NCI-H128 (cell line): ENCODE measurements around the gene CPHXL2.

Experiments used
- DNase-seq: peaks from one replicate; lab custom pipeline; 2025; ENCODE audit not compliant: unreplicated experiment; lab: John Stamatoyannopoulos, UW

Gene CPHXL2

DNA sequence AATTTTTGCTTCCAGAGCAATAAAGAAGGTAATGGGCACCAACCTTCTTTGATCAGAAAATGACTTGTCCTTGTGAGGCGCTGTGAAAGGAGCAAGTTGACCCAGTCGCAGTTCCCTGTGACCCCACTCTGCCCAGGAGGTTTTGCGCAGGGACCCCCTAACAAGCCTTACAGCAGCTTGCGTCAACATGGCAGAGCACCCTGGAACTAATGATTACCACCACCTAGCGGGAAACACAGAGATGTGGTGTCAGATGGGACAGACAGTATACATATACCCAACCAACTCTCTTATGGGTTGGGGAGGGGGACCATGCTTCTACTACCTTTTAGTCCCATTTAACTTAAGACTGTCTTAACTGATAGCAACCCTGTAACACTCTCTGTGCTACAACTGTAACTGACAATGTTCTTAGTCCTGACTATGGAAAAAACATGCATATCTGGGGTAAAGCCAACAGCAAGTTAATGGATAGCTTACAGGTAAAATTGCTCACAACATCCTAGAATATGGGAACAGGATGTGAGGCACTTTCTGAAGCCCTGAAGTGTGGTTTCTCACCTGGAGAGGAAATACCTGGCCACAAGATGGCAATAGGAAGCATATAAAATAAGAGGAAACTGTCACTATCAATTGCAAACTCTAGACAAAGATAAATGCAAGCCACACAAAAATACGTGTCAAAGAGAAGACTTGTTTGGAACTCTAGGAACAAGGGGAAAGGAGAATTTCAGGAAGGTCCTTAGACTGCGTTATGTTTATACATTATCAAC, 32.4 kb downstream of the CPHXL2 start:
- no peak for DNase-seq

DNA sequence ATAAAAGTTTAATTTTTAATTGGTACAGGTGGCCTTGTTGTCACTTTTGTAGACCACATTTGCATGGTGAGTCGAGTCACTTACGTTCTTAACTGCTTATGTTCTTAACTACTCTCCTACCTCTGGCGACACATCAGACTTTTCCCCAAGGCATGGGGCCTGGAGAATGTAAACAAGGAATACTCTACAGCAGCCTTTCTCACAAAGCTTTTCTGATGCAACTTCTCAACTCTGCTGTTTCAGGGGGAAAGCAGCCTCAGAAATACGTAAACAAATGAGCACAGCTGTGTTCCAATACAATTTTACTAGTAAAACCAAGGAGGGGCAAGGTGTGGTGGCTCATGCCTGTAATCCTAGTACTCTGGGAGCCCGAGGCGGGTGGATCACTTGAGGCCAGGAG, 36.2 kb downstream of the CPHXL2 start:
- no peak for DNase-seq

DNA sequence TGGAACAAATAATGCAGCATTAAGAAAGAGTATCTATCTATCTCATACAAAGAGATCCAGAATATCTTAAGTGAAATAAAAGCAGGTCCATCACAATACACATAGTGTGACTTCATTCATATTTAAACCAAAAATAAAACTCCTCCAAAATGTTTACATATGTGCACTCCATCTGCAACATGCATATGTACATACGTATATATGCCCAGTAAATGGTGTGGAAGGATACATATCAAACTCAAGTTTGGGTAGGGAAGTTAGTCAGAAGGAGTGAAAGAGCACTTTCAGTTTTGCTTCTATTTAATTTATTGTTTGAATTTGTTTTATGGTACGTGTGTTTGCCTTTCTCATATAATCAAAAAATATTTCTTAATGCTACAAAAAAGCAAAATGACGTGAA, 41.8 kb downstream of the CPHXL2 start:
- no peak for DNase-seq

DNA sequence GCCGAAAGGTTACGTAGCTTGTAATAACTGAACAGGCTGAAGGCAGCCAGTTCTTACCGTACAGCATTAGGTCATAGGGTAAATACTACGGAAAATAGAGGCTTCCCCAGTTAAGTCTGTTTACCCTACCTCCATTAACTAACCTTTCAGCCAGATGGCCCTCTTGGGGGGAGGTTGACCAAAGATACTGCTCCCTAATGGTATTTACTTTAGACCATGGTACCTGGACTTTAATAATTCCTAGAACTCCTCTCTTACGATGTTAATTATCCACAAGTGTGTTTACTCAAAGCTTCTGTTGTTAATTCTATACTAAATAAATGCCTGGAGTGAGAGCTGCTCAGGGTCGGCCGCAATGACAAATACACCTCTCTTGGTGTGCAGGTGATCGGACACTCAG, 44.0 kb downstream of the CPHXL2 start:
- no peak for DNase-seq

DNA sequence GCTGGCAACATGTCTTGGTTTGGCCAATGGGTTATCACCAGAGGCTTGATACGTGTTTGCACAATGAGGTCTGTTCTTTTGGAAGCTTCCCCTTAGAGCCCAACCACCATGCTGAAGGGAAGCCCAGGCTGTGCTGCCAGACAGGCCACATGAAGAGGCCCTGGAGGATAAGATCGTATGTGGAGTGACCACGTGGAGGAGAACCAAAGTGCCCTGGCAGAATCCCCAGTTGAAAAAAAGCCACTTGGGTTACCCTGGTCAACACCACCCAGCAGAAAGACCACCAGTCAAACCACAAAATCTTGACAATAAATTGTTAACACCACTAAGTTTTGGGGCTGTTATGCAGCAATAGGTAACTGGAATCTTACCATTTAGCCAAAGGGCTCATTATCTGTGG, 46.8 kb downstream of the CPHXL2 start:
- DNase-seq = no peak

DNA sequence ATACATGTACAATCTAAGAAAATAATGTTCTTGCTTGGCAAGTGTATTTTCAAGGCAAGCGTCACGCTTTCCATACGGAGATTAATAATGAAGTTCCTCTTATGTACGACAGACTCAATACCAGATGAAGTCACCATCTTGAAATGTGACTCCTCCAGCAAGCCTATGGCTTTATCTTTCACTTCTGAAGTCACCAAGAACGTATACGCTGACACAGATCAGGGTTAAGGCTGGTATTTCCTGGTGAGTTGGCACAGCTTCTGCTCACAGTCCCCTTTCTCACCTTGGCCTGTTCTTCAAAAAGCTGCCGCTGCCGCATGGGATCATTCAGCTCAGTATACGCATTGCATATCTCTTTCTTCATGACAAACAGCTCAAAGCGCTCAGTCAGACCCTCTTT, 47.7 kb downstream of the CPHXL2 start:
- DNase-seq = no peak

DNA sequence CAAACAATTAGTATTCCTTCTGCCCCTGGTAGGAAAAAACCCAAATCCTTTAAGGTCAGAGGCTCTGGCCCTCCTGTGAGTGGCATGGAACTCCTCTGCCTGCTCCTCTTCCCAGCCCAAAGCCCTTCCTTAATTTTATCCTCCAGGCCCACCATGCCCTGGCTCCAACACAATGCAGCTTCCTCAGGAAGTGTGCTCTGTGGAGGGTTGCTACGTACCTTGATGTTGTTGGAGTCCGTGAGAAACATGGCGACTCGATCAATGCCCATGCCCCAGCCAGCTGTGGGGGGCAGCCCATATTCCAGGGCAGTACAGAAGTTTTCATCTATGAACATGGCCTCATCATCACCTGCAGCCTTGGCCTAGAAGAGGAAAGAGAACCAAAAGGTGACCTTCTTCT, 48.5 kb downstream of the CPHXL2 start:
- no peak for DNase-seq

DNA sequence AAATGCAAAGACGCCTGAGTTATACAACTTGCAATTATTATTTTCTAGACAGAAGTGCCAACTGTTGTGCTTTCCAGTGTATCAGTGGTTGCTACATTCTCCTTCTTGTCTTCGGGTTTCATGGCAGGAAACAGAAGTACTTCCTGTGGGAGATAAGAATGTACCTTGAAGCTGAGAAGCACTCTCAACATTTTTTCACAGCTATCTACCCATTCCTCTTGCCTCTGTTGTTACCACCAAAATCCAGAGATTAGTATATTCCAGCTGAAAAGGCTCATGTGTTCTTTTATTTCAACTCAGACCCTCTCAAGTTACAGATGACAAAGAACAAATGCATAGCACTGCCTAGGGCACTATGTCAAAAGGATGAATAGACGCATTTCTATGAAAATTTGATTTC, 49.0 kb downstream of the CPHXL2 start:
- no peak for DNase-seq

DNA sequence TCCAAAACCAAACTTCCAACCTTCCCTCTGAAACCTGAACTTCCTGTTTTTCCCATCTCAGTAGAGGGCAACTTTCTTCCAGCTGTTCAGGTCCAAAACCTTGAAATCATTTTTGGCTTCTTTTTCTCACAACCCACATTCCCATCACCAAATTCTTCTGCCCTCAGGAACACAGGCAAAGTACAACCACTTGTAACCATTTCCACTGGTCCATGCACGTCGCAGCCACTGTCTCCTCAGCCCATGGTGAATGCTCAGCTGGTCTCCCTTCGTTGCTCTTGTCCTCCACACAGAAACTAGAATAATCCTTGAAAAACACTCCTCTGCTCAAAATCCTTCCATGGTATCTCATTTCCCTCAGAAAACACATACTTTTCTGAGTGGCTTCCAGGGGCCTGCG, 50.0 kb downstream of the CPHXL2 start:
- DNase-seq = no peak

DNA sequence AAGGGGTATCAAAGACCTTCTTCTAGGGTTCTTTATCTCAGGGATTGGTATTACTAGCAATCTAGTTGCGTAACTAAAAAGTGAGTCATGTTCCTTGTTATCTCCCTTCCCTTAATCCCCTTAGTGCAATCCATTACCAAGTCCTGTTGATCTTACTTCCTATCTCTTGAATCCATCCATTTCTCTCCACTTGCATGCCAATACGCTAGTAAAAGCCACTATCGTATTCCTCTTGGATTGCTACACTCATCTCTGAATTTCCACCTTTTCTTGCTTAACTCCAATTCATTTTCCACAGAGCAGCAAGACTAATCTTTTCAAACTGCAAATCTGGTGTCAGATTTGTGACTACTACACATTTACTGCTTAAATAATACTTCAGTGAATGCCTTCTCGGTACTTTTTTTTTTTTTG, 51.9 kb downstream of the CPHXL2 start:
- no peak for DNase-seq

DNA sequence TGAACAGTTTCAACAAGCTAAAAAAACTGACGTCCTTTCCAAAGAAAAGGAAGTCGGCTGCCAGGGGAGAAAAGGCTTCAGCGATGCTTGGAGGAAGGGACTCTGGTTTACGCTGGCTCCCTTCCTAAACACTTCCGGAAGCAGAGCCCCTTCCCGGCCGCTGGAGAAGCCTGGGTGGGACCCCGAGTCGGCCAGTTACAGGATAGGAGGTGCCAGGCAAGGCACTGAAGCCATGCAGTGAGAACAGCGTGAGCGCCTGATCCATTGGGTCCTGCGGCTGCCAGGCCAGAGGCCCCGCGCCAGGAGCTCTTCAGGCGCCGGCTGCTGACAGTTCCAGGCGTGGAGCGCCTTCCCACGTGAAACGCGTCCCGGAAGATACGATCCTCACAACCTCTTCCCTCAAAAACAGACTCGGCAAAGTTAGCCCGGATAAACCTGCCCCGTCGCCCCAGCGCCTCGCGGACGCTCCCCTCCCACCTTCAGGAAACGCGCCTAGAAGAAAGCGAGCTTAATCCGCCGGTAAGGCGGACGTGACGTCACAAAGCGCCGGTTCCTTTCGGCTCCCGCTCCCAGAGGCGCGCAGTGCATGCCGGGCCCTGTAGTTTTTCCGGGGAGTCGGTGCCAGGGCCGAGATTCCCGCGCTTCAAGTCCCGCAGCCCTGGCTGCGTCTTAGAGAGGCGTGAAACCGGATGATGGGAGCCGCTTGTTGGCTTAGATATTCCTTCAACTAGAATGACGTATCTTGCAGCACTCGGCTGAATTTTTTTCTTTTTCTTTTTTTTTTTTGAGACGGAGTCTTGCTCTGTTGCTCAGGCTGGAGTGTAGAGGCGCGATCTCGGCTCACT, 53.8 kb downstream of the CPHXL2 start, which contains the start of gene ADAT1:
Gene ADAT1 (minus strand): TSS at position 521 of the 845 bp plus-strand sequence. CDS start 2,482 bp downstream, outside the sequence.
- DNase-seq = peak; percentile 86

DNA sequence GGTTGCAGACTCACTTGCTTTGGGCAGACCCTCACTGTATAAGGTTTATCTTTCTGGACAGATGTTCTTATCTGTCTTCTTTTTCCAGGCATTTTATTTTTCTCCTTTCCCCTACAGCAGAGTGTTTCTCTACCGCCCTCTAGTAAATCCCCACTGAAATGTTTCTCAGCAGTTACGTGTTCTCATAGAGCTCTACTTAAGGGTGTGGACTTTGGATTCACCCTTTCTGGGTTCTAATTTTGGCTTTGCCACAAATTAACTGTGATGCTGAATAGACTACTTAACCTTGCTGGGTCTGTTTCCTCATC, 55.7 kb downstream of the CPHXL2 start:
- no peak for DNase-seq

DNA sequence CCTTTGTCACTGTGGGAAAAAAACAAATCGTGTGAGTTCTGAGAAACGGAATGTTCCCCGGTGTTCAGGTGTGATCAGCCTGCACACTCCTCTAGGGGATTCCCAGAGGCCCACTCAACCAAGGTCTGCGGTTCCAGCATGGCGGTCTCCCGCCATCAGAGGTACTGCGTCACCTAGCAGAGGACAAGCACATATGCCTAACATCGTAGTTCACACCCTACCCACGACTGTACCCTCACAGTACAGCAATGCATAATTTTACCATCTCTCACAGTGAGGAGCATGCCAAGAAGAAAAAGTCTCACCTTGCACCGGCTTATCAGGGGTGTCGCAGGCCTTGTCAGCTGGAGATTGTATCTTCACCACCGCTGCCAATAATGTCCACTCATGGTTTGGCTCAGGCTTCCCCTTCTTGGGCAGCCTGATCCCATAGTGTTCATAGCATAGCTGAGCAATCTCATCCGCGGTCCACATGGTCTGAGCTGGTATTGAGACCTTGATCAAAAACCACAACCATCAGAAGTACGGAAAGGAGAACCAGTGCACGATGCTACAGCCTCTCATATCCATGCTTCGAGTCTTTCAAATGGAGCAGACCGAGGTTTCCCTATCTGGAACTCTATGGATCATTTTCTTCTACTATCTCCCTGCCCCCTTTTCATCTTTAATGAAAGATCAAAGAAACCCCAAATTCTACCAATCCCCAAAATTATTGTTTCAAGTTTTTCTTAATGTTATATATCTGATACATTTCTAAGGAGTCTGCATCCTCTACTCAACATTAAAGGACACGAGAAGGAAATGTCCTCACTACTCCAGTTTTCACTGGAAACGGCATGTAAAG, 56.3 kb downstream of the CPHXL2 start:
- DNase-seq = no peak

DNA sequence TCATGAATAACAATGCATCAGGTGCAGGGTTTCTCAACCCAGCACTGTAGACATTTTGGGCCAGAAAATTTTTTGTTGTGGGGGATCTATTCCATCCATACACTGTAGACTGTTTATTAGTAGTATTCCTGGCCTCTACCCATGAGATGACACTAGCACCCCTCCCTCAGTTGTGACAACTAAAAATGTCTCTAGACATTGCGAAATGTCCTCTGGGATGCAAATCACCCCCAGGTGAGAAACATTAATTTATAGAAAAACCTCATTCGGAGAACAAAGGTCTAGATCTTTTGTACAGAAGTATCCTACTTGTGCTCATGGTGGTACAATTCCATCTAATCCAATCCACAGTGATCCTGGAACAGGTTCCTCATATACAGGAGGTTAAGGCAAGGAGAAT, 58.0 kb downstream of the CPHXL2 start:
- DNase-seq = no peak

DNA sequence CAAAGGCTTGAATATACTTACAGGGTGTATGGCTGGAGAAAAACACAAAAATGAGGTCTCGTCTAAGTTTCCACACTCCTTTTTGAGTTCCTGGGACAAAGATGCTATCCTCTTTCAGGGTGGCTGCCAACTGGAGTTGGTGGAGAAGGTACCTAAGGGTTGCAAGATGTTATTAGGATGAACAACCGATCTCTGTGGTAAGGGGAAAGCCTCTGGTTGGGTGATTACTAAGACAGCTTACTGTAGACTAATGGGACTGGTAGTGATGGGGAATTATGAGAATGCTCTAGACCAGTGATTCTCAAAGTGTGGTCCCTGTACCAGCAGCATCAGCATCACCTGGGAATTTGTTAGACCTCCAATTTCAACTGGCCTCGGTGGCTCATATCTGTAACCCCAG, 59.7 kb downstream of the CPHXL2 start:
- DNase-seq = no peak

DNA sequence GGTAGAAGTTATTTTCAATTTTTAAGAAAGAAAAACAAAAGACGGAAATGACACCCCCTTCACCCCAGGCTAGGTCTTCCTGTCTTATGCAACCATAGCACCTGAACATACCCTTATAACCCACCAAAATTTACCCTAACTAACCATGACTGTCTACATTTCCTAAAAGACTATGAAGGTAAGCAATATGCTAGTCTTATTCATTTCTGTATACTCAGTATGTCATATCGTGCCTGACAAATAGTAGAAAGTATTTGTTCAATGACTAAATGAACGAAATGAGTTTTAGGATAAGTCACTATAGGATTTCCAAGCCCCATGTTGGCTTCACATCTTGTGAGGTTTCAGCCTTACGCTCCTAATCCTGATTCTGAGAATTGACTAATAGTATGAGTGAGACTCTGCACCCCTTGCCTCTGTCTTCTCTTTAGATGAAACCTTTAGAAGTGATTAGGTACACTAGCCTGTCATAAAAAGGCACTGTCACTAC, 60.2 kb downstream of the CPHXL2 start:
- DNase-seq = no peak

DNA sequence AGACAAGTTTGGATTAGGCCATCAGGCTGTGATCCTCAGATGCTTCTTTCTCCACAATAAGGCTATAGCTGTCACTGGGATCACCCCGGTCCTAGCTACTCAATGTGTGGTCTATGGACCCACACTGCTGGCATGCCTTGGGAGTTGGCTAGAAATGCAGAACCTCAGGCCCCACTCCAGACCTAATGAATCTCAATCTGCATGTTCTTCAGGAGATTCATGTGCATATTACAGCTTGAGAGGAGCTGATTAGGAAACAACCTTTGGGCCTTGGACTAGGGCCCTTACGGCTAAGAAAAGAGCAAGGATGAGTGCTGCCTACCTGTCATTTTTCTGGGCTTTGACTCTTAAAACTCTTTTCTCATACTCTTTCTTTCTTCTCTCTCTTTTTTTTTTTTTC, 61.2 kb downstream of the CPHXL2 start:
- no peak for DNase-seq

DNA sequence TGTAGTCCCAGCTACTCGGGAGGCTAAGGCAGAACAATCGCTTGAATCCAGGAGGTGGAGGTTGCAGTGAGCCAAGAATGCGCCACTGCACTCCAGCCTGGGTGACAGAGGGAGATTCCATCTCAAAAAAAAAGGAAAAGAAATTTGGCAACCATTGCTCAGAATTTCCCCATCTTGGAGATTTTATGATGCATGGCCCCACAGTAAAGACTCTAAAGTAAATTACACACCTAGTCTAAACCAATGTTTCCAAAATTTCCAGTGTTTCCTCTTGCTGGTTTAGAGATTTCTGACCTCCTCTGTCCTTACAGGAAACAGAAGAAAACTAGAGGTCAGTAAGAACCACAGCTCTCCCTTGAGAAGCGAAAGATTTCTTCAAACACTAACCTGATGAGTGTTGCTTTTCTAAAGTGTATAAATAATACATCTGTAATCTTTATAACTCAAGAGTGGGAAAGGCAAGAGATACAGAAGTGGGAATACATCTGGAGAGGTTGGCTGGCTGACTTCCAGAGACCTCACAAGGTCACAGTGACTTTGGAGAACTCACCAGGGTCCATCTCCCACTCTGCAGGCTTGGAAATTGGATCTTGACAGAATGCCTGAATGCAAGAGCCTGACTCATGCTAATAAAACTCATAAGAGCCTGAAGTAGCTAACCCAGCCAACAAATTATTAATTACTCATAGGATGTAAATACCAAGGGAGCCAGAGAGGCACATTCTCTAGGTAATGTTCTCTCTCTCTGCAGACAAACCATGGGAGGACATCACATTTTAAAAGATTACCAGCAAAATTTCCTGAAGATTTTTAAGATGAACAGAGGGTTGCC, 62.5 kb downstream of the CPHXL2 start:
- no peak for DNase-seq
